Neural crest cell (in vitro differentiated cells): ENCODE results near the gene PAPOLB. TPM values are rescaled to one million over a fixed set of nuclear protein-coding genes. Genes with fewer than 3 reads are reported as not detected.
A peak's percentile ranks its signal among the peaks of the same experiment; 100 is the strongest.

Experiments used
- DNase-seq: peaks from one replicate; pipeline ENCODE4 v3.0.0; 2021; ENCODE audit warnings: low read depth, mixed read lengths, low spot score
- H3K27ac Mint-ChIP-seq: one replicate; pipeline ENCODE4 v1.8.0; 2021; ENCODE audit warnings: mild to moderate bottlenecking, mixed read lengths; ENCODE audit not compliant: unreplicated experiment
- H3K27me3 Mint-ChIP-seq: 2 replicates; pipeline ENCODE4 v1.8.0; 2021; ENCODE audit warnings: low read depth, mild to moderate bottlenecking, mixed read lengths
- H3K36me3 Mint-ChIP-seq: 2 replicates; pipeline ENCODE4 v1.8.0; 2021; ENCODE audit warnings: low read depth, mild to moderate bottlenecking, mixed read lengths
- H3K4me1 Mint-ChIP-seq: 2 replicates; pipeline ENCODE4 v1.8.0; 2021; ENCODE audit warnings: mixed read lengths
- H3K4me3 Mint-ChIP-seq: one replicate; pipeline ENCODE4 v1.8.0; 2021; ENCODE audit warnings: mild to moderate bottlenecking, mixed read lengths
- H3K9me3 Mint-ChIP-seq: 2 replicates; pipeline ENCODE4 v1.8.0; 2021; ENCODE audit warnings: mixed read lengths
- CTCF ChIP-seq: fragments of 200-600 bp; sonication (generic); conservative IDR thresholded peaks from 2 replicates; pipeline ENCODE4 v1.5.0; 2021; ENCODE audit warnings: antibody characterized with exemption, mild to moderate bottlenecking
- total RNA-seq: library from RNA; stranded (reverse); gene quantifications from 2 replicates; pipeline ENCODE4 v1.2.1, GENCODE V29; 2021

PAPOLB gene
- total RNA-seq, 1 donor from 2014 or later, result 0.26 TPM

DNA sequence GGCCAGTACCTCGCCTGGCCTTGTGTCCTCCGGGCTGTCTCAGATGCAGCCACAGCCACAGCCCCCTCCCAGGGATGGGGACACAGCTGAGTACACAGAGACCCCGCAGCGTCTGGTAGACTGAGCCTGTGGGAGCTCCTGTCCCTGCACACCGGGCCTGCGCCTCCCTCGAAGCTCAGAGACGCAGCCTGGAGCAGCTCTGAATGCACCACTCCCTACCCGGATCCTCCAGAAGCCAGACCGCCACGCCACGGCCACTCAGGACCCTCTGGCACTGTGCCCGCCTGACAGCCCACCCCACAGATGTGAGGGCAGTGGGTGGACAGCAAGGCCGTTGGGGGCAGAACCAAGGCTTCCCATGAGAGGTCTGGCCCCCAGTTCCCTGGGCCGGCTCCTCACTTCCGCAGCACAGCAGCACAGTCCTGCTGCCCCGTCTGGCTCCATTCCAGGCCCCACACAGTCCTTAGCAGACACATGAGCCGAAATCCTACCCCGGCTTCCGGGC, 40.8 kb downstream of the PAPOLB start:
- TF ChIP-seq CTCF, result no peak
- Mint-ChIP-seq H3K4me3 (no peak overlapping the region), H3K27ac (no peak overlapping the region), H3K4me1 (no peaks in the 10 kb centered on the region), H3K9me3 (no peaks in the 10 kb centered on the region), H3K36me3 (no peaks in the 10 kb centered on the region), H3K27me3 (no peaks in the 10 kb centered on the region)
- DNase-seq, result no peak

DNA sequence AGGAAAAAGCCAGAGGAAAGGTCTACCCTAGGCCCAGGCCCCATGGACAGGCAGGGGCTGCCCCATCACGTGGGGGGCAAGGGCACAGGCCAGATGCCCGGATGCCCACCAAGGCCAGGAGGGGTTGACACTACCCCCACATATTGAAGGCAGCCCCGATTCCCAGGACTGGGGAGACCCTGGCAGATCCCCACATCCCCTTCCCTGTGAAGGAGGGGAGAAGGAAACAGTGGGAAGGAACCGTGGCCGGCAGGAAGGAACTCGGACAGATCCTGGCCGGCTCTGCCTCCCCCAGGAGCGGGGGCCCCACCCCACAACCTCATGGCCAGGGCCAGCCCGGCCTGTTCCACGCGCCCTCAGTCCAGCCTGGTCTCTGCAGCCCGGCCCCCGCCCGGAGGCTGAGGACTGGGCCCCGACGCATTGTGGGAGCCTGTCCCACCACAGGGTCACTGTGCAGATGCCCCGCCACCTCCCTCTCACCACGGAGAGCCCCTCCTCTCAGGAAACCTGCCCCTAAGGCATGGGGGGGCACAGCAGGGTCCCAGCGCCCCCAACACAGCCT, 41.3 kb downstream of the PAPOLB start:
- no peaks in the 10 kb centered on the region for H3K27me3 Mint-ChIP-seq
- H3K36me3 Mint-ChIP-seq, result no peaks in the 10 kb centered on the region
- no peak overlapping the region for H3K4me3 Mint-ChIP-seq
- H3K27ac Mint-ChIP-seq, result no peak overlapping the region
- no peak for TF ChIP-seq CTCF
- H3K9me3 Mint-ChIP-seq, result no peaks in the 10 kb centered on the region
- H3K4me1 Mint-ChIP-seq, result no peaks in the 10 kb centered on the region
- no peak for DNase-seq

DNA sequence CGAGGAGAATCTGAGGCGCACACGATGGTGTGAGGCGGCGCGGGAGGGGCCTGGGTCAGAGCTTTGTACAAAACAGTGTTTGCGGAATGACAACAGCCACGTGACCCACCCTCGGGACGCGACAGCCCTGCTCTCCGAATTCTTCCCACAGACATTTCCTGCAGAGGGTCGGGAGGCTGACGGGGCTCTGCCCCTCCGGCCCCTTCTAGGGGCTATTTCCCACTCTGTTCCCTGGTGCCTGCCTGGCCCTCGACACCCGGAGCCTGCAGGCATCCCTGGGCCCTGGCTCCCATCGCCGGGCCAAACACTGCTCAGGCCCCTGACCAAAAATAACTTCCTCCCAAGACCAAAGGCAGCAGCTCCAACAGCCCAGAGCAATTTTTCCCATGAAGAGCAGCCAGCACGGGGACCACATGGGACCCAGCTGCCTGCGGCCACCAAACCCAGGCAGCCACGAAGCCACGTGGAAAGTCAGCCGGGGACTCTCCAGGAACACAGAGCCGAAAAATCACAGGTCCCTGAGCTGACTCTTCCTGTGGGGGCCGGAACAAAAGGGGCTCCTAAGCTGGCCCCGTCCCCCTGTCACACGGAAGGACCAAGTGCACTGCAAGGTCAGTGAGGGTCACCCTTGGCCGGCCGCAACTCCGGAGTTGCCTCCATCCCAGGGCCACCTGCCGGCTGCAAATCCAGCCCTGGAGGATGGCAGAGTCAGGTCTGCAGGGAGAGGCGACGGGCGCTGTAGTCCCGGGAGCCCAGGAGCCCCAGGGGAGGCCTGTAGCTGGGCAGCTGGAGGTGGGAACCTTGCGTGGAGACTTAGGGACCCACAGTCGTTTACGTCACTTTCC, 42.0 kb downstream of the PAPOLB start:
- TF ChIP-seq CTCF, result no peak
- H3K9me3 Mint-ChIP-seq, result no peaks in the 10 kb centered on the region
- no peaks in the 10 kb centered on the region for H3K27me3 Mint-ChIP-seq
- no peaks in the 10 kb centered on the region for H3K4me1 Mint-ChIP-seq
- DNase-seq, result no peak
- no peaks in the 10 kb centered on the region for H3K36me3 Mint-ChIP-seq
- H3K27ac Mint-ChIP-seq, result peak overlapping the region; percentile 57
- no peak overlapping the region for H3K4me3 Mint-ChIP-seq

GRCh38 chr7:4818000-4818794, 43.6 kb downstream of the PAPOLB start:
- Mint-ChIP-seq H3K27me3 (no peaks in the 10 kb centered on the region), H3K36me3 (peaks cover 8% of the 10 kb centered on the region), H3K27ac (no peak overlapping the region), H3K4me3 (no peak overlapping the region), H3K4me1 (no peaks in the 10 kb centered on the region), H3K9me3 (no peaks in the 10 kb centered on the region)
- no peak for DNase-seq
- no peak for TF ChIP-seq CTCF

DNA sequence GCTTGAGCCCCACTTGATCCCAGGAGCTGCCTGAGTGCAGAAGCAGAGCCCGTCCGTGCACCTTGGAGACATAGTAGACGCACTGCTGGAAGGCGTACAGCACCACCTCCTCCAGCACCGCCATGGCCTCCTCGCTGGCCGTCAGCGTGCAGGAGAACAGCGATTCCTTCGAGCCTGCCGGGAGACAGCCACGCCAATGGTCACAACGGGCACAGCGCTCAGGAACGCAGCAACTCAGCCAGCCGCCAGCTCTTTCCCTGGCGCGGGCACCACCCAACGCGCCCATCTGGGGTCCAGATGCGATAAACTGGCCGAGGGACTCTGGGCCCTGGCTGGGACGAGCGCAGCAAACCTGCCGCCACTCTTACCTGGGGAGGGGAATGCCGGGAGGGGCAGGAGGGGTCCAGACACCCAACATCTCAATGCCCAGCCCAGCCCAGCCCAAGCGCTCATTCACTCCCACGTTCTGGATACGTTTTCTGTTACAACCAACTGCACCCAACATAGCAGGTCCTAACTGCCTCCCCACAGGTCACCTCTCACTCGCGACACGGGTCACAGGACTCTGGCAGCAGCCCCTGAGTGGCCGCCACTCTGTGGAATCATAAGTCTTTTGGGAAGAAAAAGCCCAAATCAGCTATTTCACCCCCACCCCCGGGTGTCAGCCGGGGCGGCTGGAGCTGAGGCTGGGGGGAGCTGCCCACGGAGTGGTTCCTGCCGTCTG, 44.5 kb downstream of the PAPOLB start:
- Mint-ChIP-seq H3K27ac (no peak overlapping the region), H3K4me1 (no peaks in the 10 kb centered on the region), H3K4me3 (no peak overlapping the region), H3K36me3 (peaks cover 15% of the 10 kb centered on the region), H3K27me3 (no peaks in the 10 kb centered on the region), H3K9me3 (no peaks in the 10 kb centered on the region)
- no peak for DNase-seq
- TF ChIP-seq CTCF, result no peak
